Activated B cell treated with CpG ODN at 0.5 μM for 24 hours (primary cell): ENCODE measurements around the gene ASXL1. TPM values are rescaled to one million over a fixed set of nuclear protein-coding genes. Genes with fewer than 3 reads are reported as not detected.

Experiments used
- ATAC-seq: fragments of 200-7000 bp; cut with Tn5 transposase; one replicate; pipeline ENCODE4 v1.10.0; 2021; ENCODE audit warnings: low read depth, mild to moderate bottlenecking, moderate library complexity
- CTCF ChIA-PET: fragments of 350-600 bp; sonication (Branson Sonifier 250); formaldehyde crosslinking; loops from one replicate; lab custom pipeline; 2021; ENCODE audit warnings: antibody characterized with exemption; lab: Charles Lee
- POLR2A ChIA-PET: fragments of 350-600 bp; sonication (Branson Sonifier 250); formaldehyde crosslinking; loops from one replicate; lab custom pipeline; 2021; ENCODE audit warnings: antibody characterized with exemption; lab: Charles Lee
- DNase-seq: peaks from one replicate; pipeline ENCODE4 v3.0.0; 2022
- H3K27ac Mint-ChIP-seq: one replicate; pipeline ENCODE4 v1.8.0; 2020; ENCODE audit warnings: mixed read lengths
- H3K27me3 Mint-ChIP-seq: one replicate; pipeline ENCODE4 v1.8.0; 2021; ENCODE audit warnings: mixed read lengths
- H3K36me3 Mint-ChIP-seq: one replicate; pipeline ENCODE4 v1.8.0; 2021; ENCODE audit warnings: low read depth, mixed read lengths
- H3K4me1 Mint-ChIP-seq: one replicate; pipeline ENCODE4 v1.8.0; 2021; ENCODE audit warnings: mixed read lengths
- H3K4me3 Mint-ChIP-seq: one replicate; pipeline ENCODE4 v1.8.0; 2020; ENCODE audit warnings: mild to moderate bottlenecking, mixed read lengths
- H3K9me3 Mint-ChIP-seq: one replicate; pipeline ENCODE4 v1.8.0; 2020; ENCODE audit warnings: mixed read lengths
- intact Hi-C: fragments of 100-400 bp; cut with micrococcal nuclease; formaldehyde crosslinking; loops from one replicate; pipeline ENCODE4 v1.15.1; 2024
- total RNA-seq: library from RNA; stranded (reverse); gene quantifications from 2 replicates; pipeline ENCODE4 v1.2.3, GENCODE V29; 2022
- TF ChIP-seq, protein P1 (sequence below): fragments of 200-600 bp; IDR thresholded peaks from one replicate; pipeline ENCODE4 v1.8.0; 2022; ENCODE audit warnings: antibody characterized with exemption, mild to moderate bottlenecking

The ASXL1 gene
- total RNA-seq = 145 and 169 TPM in 2 replicates

DNA sequence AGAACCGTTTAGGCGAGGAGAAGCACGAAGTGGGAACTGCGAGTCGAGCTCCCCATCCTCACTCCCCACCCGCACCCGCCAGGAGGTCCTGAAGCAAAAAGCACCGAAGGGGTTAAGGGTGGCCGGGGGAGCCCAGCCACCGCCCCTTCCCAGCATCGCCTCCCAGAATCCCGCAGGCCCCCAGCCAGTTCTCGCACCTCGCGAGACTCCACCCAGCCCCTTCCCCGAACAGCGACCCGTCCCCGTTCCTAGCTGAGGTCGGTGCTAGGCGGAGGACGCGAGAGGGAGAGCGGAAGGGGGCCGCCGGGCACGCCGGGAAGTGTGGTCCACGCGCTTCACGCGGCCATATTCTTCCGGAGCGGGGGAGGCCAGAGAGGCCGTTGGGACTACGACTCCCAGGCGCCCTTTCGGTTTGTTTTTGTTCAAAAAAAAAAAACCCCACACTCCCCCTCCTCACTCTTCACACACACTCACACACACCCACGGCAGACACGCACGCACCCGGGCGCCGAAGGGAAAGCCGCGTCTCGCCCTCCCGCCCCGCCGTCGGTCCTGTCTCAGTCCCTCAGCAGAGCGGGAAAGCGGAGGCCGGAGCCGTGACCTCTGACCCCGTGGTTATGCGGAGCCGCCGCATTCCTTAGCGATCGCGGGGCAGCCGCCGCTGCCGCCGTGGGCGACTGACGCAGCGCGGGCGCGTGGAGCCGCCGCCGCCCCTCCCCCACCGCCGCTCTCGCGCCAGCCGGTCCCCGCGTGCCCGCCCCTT lies at the start of gene ASXL1:
ASXL1 (plus strand) TSS at position 463 of the 763 bp plus-strand sequence. CDS start 445 bp downstream, outside the sequence.
- DNase-seq (peak; percentile 94), ATAC-seq (peak; percentile 81)
- Mint-ChIP-seq H3K4me1 (peaks cover 76% of the 10 kb centered on the region), H3K36me3 (peaks cover 19% of the 10 kb centered on the region), H3K4me3 (peak within 1 kb of the TSS; percentile 98), H3K9me3 (no peaks in the 10 kb centered on the region), H3K27ac (peak within 1 kb of the TSS; percentile 100), H3K27me3 (no peaks in the 10 kb centered on the region)
- ChIA-PET CTCF (interaction anchor here (0.7 to 1.5 kb wide), 3 partner anchors 21 to 294 kb away, joined by 3 to 4 read pairs (median 4); no protein-coding TSS in a partner anchor), POLR2A (interaction anchor here (0.6 to 4.7 kb wide), 24 partner anchors 10 to 1196 kb away, joined by 3 to 40 read pairs (median 4); partner anchors contain the start of gene TM9SF4)
- intact Hi-C loops = loop anchor here (1.0 to 10.0 kb wide), 11 partner anchors 11 to 1944 kb away; partner anchors contain the start of genes AHCY, BCL2L1, HCK and KIF3B
- TF ChIP-seq, protein P1, sequence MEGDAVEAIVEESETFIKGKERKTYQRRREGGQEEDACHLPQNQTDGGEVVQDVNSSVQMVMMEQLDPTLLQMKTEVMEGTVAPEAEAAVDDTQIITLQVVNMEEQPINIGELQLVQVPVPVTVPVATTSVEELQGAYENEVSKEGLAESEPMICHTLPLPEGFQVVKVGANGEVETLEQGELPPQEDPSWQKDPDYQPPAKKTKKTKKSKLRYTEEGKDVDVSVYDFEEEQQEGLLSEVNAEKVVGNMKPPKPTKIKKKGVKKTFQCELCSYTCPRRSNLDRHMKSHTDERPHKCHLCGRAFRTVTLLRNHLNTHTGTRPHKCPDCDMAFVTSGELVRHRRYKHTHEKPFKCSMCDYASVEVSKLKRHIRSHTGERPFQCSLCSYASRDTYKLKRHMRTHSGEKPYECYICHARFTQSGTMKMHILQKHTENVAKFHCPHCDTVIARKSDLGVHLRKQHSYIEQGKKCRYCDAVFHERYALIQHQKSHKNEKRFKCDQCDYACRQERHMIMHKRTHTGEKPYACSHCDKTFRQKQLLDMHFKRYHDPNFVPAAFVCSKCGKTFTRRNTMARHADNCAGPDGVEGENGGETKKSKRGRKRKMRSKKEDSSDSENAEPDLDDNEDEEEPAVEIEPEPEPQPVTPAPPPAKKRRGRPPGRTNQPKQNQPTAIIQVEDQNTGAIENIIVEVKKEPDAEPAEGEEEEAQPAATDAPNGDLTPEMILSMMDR = no peak

DNA sequence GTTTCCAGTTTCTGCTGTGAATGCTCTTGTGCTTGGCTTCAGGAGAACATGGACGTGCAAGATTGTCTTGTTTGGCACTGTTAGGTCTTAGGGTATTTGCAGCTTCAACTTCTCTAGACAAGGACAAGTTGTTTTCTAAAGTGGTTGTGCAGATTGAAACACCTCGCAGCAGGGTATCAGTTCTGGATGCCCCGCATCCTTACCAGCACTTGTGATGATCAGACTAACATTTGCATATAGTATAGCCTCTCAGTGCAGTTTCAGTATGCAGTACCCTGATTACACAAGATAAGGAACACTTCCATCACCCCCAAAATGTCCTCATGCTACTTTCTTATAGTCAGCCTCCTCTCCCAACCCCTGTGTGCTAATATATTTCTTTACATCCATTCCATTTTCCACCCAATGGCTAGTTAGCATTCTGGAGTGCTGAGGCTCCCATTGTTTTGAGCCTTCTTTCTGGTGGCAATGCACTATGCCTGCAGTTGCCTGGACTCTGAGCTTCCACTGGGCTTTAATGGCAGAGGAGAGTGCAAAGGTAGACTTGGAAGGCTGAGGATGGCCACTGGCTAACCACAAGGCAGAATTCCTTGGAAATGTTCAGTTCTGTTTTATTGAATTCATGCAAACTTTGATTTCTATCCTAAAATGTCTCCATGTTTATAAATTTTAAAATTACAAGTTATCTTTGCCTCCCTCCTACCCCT lies 45.3 kb upstream of the ASXL1 start:
- H3K36me3 Mint-ChIP-seq = peaks cover 68% of the 10 kb centered on the region

GRCh38 chr20:32314768-32315167 lies 43.4 kb upstream of the ASXL1 start:
- Mint-ChIP-seq H3K4me3 (no peak overlapping the region), H3K4me1 (no peaks in the 10 kb centered on the region), H3K36me3 (peaks cover 76% of the 10 kb centered on the region), H3K27me3 (no peaks in the 10 kb centered on the region), H3K27ac (peak overlapping the region; percentile 41), H3K9me3 (no peaks in the 10 kb centered on the region)
- no peak for ATAC-seq
- TF ChIP-seq, protein P1 = no peak
- CTCF ChIA-PET = no interaction called here
- intact Hi-C loops = no loop called here
- POLR2A ChIA-PET = no interaction called here
- DNase-seq = no peak

More for the DNA sequence above, 45.3 kb upstream of the ASXL1 start:
- TF ChIP-seq, protein P1 = no peak
- ChIA-PET POLR2A (no interaction called here), CTCF (no interaction called here)
- ATAC-seq (no peak), DNase-seq (no peak)
- intact Hi-C loops = no loop called here
- Mint-ChIP-seq H3K27me3 (no peaks in the 10 kb centered on the region), H3K9me3 (no peaks in the 10 kb centered on the region), H3K4me3 (no peak overlapping the region), H3K4me1 (no peaks in the 10 kb centered on the region), H3K27ac (no peak overlapping the region)

GRCh38 chr20:32315399-32315798 lies 42.7 kb upstream of the ASXL1 start:
- H3K9me3 Mint-ChIP-seq = no peaks in the 10 kb centered on the region
- H3K27me3 Mint-ChIP-seq = no peaks in the 10 kb centered on the region
- DNase-seq = no peak
- TF ChIP-seq, protein P1 = no peak
- intact Hi-C loops = no loop called here
- CTCF ChIA-PET = interaction anchor here (0.5 to 2.2 kb wide), 2 partner anchors 30 to 588 kb away, joined by 3 to 4 read pairs; no protein-coding TSS in a partner anchor
- H3K4me3 Mint-ChIP-seq = no peak overlapping the region
- H3K36me3 Mint-ChIP-seq = peaks cover 73% of the 10 kb centered on the region
- no peak overlapping the region for H3K27ac Mint-ChIP-seq
- H3K4me1 Mint-ChIP-seq = no peaks in the 10 kb centered on the region
- no peak for ATAC-seq
- POLR2A ChIA-PET = no interaction called here
